Measurements from ENCODE around the gene RGS16. TPM values are rescaled to one million over a fixed set of nuclear protein-coding genes. Genes with fewer than 3 reads are reported as not detected.
"Not testable (repeated sequence)": the region's sequence is repeated elsewhere in the genome, so short reads cannot be mapped to it uniquely, and the experiment has no call there.

Gene RGS16
- total RNA-seq, 2 donors from 2014 or later = 9.7 to 32.1 TPM

DNA sequence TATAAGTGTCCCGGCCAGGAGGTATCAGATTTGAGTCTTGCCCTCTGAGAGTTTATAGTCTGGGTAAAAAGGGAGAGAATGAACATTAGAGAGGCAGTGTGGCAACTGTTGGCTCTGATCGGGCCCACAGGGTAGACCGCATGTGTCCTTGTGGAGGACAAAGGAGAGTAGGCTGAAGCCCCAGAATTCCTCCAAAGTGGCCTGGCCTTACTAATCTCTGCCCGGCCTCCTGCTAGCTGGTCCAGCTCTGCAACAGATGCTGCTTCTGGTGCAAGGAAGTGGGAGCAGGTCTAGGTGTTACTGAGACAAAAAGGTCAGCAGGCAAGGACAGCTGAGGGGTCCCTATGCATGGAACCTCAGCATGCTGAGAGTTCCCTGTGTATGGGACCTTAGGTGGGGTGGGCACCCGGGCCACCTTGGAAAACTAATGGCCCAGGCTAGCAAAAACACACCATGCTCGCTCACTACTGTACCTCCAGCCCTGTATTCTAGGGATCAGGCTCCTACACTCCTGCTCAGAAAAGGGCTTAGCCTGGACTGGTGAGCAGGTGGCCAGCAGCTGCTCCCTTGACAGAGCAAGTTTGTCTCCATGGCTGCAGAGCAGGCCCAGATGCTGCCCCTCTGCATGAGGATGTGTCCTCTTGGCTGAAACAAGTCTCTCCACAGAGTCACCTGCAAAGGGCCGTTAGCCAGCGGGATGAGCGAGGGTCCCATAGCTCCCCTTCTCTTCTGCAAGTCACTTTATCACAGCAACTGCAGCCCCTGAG lies 30.3 kb upstream of the RGS16 start:
- Mint-ChIP-seq H3K27me3 (peaks cover 11% of the 10 kb centered on the region), H3K4me3 (no peak overlapping the region), H3K4me1 (peaks cover 24% of the 10 kb centered on the region), H3K27ac (no peak overlapping the region), H3K9me3 (no peaks in the 10 kb centered on the region), H3K36me3 (ENCODE audit: low read depth) (no peaks in the 10 kb centered on the region)
- ATAC-seq (replicated peaks) = no peak

GRCh38 chr1:182633657-182634281 lies 29.6 kb upstream of the RGS16 start:
- Mint-ChIP-seq H3K9me3 (no peaks in the 10 kb centered on the region), H3K36me3 (ENCODE audit: low read depth) (no peaks in the 10 kb centered on the region), H3K27me3 (peaks cover 11% of the 10 kb centered on the region), H3K27ac (no peak overlapping the region), H3K4me3 (no peak overlapping the region), H3K4me1 (peaks cover 30% of the 10 kb centered on the region)
- ATAC-seq (replicated peaks) = no peak

- ATAC-seq (replicated peaks) = no peak
- Mint-ChIP-seq H3K9me3 (no peaks in the 10 kb centered on the region), H3K4me1 (peaks cover 30% of the 10 kb centered on the region)
Measured at GRCh38 chr1:182633031-182633430, 28.8 kb upstream of the RGS16 start.

DNA sequence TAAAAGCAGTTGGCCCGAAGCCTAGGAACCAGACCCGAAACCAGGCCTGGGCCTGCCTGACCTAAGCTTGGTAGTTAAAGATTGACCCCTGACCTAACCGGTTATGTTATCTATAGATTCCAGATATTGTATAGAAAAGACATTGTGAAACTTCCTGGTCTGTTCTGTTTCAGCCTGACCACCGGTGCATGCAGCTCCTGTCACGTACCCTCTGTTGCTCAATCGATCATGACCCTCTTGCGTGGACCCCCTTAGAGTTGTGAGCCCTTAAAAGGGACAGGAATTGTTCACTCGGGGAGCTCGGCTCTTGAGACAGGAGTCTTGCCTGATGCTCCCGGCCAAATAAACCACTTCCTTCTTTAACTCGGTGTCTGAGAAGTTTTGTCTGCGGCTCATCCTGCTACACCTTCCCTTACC lies 28.3 kb upstream of the RGS16 start:
- Mint-ChIP-seq H3K4me1 (peaks cover 30% of the 10 kb centered on the region), H3K4me3 (peak overlapping the region; percentile 62)
- H3K36me3 Mint-ChIP-seq (ENCODE audit: low read depth); H3K9me3 Mint-ChIP-seq; H3K27me3 Mint-ChIP-seq; ATAC-seq (replicated peaks); H3K27ac Mint-ChIP-seq: not testable (repeated sequence)

More at GRCh38 chr1:182633031-182633430, 28.8 kb upstream of the RGS16 start:
- Mint-ChIP-seq H3K4me3 (no peak overlapping the region), H3K27ac (no peak overlapping the region), H3K36me3 (ENCODE audit: low read depth) (no peaks in the 10 kb centered on the region), H3K27me3 (peaks cover 11% of the 10 kb centered on the region)

- Mint-ChIP-seq H3K4me3 (peak overlapping the region; percentile 62), H3K27ac (no peak overlapping the region), H3K27me3 (peaks cover 6% of the 10 kb centered on the region), H3K4me1 (peaks cover 30% of the 10 kb centered on the region), H3K36me3 (ENCODE audit: low read depth) (no peaks in the 10 kb centered on the region), H3K9me3 (no peaks in the 10 kb centered on the region)
- ATAC-seq (replicated peaks) = no peak
Measured at GRCh38 chr1:182631954-182632353, 27.8 kb upstream of the RGS16 start.

GRCh38 chr1:182631053-182631677 lies 27.0 kb upstream of the RGS16 start:
- Mint-ChIP-seq H3K27ac (no peak overlapping the region), H3K27me3 (peaks cover 6% of the 10 kb centered on the region), H3K36me3 (ENCODE audit: low read depth) (no peaks in the 10 kb centered on the region), H3K4me1 (peaks cover 33% of the 10 kb centered on the region), H3K4me3 (no peak overlapping the region), H3K9me3 (no peaks in the 10 kb centered on the region)
- ATAC-seq (replicated peaks) = no peak

GRCh38 chr1:182630586-182630985 lies 26.4 kb upstream of the RGS16 start:
- Mint-ChIP-seq H3K4me3 (peak overlapping the region; percentile 53), H3K36me3 (ENCODE audit: low read depth) (no peaks in the 10 kb centered on the region), H3K4me1 (peaks cover 34% of the 10 kb centered on the region), H3K9me3 (no peaks in the 10 kb centered on the region), H3K27ac (peak overlapping the region; percentile 45), H3K27me3 (peaks cover under 1% of the 10 kb centered on the region)
- no peak for ATAC-seq (replicated peaks)

DNA sequence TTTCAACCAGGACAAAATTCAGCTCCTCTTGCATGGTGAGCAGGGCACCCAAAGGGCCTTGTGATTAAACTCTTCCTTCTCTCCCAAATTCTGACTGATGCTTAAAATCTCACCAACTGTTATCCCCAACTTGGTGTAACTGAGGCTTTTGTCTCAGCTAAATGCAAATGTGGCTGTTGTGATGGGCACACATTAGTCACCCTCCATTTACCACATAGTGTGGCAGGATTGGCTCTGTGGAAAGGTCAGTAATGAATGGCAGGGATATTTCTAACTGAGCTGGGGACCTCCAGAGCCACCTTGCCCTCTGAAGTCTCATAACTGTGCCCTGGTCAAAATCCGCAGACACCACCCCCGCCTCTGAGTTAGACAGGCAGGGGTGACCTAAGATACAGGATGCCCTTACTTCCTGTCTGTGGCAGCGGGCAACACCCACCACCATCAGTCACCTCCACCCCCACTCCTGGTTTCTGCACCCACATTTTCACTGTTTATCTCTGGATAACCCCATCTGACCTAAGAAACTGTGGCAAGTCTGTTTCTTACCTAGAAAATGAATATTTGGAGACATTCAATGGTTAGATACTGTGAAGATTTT lies 25.4 kb upstream of the RGS16 start:
- Mint-ChIP-seq H3K36me3 (ENCODE audit: low read depth) (no peaks in the 10 kb centered on the region), H3K4me1 (peaks cover 44% of the 10 kb centered on the region), H3K27ac (peak overlapping the region; percentile 45), H3K9me3 (no peaks in the 10 kb centered on the region), H3K27me3 (no peaks in the 10 kb centered on the region), H3K4me3 (peak overlapping the region; percentile 53)
- peak; percentile 96 for ATAC-seq (replicated peaks)

- Mint-ChIP-seq H3K27ac (peak overlapping the region; percentile 45), H3K9me3 (no peaks in the 10 kb centered on the region), H3K4me3 (peak overlapping the region; percentile 53), H3K27me3 (no peaks in the 10 kb centered on the region), H3K36me3 (ENCODE audit: low read depth) (no peaks in the 10 kb centered on the region), H3K4me1 (peaks cover 47% of the 10 kb centered on the region)
- ATAC-seq (replicated peaks) = no peak
Measured at GRCh38 chr1:182629080-182629479, 24.9 kb upstream of the RGS16 start.

- ATAC-seq (replicated peaks) = no peak
- Mint-ChIP-seq H3K27me3 (no peaks in the 10 kb centered on the region), H3K4me1 (peaks cover 50% of the 10 kb centered on the region), H3K27ac (no peak overlapping the region), H3K4me3 (no peak overlapping the region), H3K36me3 (ENCODE audit: low read depth) (no peaks in the 10 kb centered on the region), H3K9me3 (no peaks in the 10 kb centered on the region)
Measured at GRCh38 chr1:182628657-182629056, 24.5 kb upstream of the RGS16 start.

DNA sequence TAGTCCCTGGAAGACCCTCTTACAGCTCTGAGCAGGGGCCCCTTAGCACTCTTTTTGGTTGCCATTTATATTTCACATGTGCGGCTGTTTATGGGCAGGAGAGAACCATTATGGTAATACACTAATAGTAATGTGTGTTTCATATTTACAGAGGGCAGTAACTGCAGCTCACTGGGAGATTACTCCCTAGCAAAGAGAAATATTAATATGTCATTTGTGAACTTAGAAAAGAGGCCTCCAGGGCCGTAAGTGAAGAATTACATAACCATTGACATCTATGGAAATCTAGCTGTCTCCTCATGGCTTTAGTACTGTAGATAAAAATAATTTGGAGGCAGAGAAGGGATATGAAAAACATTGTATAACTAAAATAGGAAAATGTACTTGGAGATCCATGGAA lies 23.4 kb upstream of the RGS16 start:
- no peak overlapping the region for H3K4me3 Mint-ChIP-seq
- ATAC-seq (replicated peaks) = no peak
- H3K27ac Mint-ChIP-seq = no peak overlapping the region
- no peaks in the 10 kb centered on the region for H3K9me3 Mint-ChIP-seq
- peaks cover 56% of the 10 kb centered on the region for H3K4me1 Mint-ChIP-seq
- no peaks in the 10 kb centered on the region for H3K36me3 Mint-ChIP-seq (ENCODE audit: low read depth)
- no peaks in the 10 kb centered on the region for H3K27me3 Mint-ChIP-seq

GRCh38 chr1:182626527-182626926 lies 22.3 kb upstream of the RGS16 start:
- no peak overlapping the region for H3K4me3 Mint-ChIP-seq
- no peak for ATAC-seq (replicated peaks)
- no peak overlapping the region for H3K27ac Mint-ChIP-seq
- H3K27me3 Mint-ChIP-seq = no peaks in the 10 kb centered on the region
- H3K36me3 Mint-ChIP-seq (ENCODE audit: low read depth) = no peaks in the 10 kb centered on the region
- no peaks in the 10 kb centered on the region for H3K9me3 Mint-ChIP-seq
- peaks cover 53% of the 10 kb centered on the region for H3K4me1 Mint-ChIP-seq

DNA sequence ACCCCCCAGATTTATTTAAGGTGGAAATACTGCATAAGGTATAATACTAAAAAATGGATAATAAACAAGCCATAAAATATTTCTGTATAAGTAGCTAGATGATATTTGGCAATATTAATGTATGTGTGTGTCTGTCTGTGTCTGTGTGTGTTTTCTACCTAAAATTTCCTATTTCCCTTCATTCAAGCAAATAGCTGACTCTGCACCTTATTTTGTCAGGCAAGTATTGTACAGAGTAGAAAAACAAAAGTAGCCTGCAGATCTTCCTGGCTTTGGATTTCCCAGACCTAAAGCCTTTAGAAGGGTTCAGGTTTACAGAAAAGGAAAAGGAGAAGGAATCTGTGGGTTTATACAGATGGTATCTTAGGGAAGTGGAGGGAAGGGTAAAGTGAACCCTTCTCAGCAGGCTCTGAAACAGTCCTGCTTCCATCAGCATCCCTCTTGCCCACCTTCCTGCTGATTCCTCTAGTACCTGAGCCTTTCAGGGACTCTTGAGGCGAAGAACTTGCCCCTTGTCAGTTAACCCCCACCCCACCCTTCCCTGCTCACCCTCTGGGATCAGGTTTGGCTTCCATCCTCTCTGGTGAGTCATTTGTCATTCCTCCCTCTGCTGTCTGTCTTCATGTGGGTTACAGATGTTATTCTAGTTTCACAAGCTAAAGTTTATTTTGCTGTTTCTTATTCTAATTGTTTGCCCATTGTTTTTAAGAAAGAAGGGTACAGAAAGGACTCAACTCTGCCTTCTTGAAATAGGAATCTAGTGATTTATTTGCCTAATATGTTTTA lies 21.7 kb upstream of the RGS16 start:
- no peak for ATAC-seq (replicated peaks)
- no peaks in the 10 kb centered on the region for H3K9me3 Mint-ChIP-seq
- peak overlapping the region; percentile 50 for H3K4me3 Mint-ChIP-seq
- peaks cover 52% of the 10 kb centered on the region for H3K4me1 Mint-ChIP-seq
- no peak overlapping the region for H3K27ac Mint-ChIP-seq
- H3K36me3 Mint-ChIP-seq (ENCODE audit: low read depth) = no peaks in the 10 kb centered on the region
- H3K27me3 Mint-ChIP-seq = no peaks in the 10 kb centered on the region

DNA sequence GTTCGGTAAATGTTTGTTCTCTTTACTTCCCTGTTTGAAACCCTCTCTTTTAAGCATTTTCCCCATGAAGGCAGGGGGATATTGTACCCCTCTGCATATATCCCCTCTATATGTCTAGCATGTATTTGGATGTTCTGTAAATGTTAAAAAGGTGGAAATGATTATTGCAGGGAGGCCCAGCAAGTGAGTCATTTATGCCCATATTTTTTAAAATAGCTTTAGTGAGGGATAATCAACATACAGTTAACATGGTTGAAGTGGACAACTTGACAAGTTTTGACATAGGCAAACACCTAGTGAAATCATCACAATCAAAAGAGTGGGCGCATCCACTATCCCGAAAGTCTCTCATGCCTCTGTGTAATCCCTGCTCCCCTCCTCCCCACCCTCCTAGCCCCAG lies 20.8 kb upstream of the RGS16 start:
- Mint-ChIP-seq H3K27me3 (no peaks in the 10 kb centered on the region), H3K9me3 (no peaks in the 10 kb centered on the region), H3K4me1 (peaks cover 51% of the 10 kb centered on the region), H3K4me3 (peak overlapping the region; percentile 50), H3K36me3 (ENCODE audit: low read depth) (no peaks in the 10 kb centered on the region), H3K27ac (no peak overlapping the region)
- no peak for ATAC-seq (replicated peaks)

Measured in activated T-helper 17 cell treated with anti-CD3 and anti-CD28 coated beads, Interleukin-2, amount 50 U/mL, for 72 hours (primary cell).